Fibroblast of lung (primary cell): ENCODE data around the gene PRICKLE4. TPM values are rescaled to one million over a fixed set of nuclear protein-coding genes. Genes with fewer than 3 reads are reported as not detected.
A peak's percentile ranks its signal among the peaks of the same experiment; 100 is the strongest.
"Not testable (repeated sequence)": the region's sequence is repeated elsewhere in the genome, so short reads cannot be mapped to it uniquely, and the experiment has no call there.

Experiments
- DNase-seq, 2 donors: peaks; one replicate each; pipeline versions ENCODE4 v3.0.0 to v3.0.0-alpha.2; 2010; ENCODE audit warnings: low read depth in 2 of 2
- H2AFZ ChIP-seq: 2 replicates; pipeline ENCODE4 v1.5.1; 2012; ENCODE audit warnings: low read length, control low read depth, inconsistent platforms
- H3K27ac ChIP-seq: 2 replicates; pipeline ENCODE4 v1.5.1; 2011; ENCODE audit warnings: low read length, control low read depth; ENCODE audit not compliant: insufficient read depth
- H3K27me3 ChIP-seq: 2 replicates; pipeline ENCODE4 v1.5.1; 2011; ENCODE audit warnings: mild to moderate bottlenecking, low read length; ENCODE audit not compliant: control insufficient read depth, insufficient read depth
- H3K36me3 ChIP-seq: 2 replicates; pipeline ENCODE4 v1.5.1; 2011; ENCODE audit warnings: low read length; ENCODE audit not compliant: control insufficient read depth, insufficient read depth
- H3K4me1 ChIP-seq: 2 replicates; pipeline ENCODE4 v1.5.1; 2011; ENCODE audit warnings: low read length; ENCODE audit not compliant: control insufficient read depth, insufficient read depth; ENCODE audit errors: extremely low read depth
- H3K4me2 ChIP-seq: 2 replicates; pipeline ENCODE4 v1.5.1; 2011; ENCODE audit warnings: low read length, control low read depth; ENCODE audit not compliant: insufficient read depth; ENCODE audit errors: extremely low read depth
- H3K4me3 ChIP-seq, 4 experiments: fragments of 200-600 bp in 1 of 4; sonication (generic) in 1 of 4; replicated peaks in 1 of 4; 2 replicates each; pipeline ENCODE4 v1.5.1; 2011 to 2016; ENCODE audit warnings: low read length in 4 of 4, low read depth in 3 of 4, mild to moderate bottlenecking in 3 of 4, control low read depth in 2 of 4, inconsistent platforms in 1 of 4, mixed read lengths in 1 of 4; ENCODE audit not compliant: insufficient read depth in 1 of 4; ENCODE audit errors: control extremely low read depth in 1 of 4
- H3K79me2 ChIP-seq: 2 replicates; pipeline ENCODE4 v1.5.1; 2012; ENCODE audit warnings: mild to moderate bottlenecking, low read length, inconsistent platforms; ENCODE audit not compliant: control insufficient read depth, insufficient read depth
- H3K9ac ChIP-seq: 2 replicates; pipeline ENCODE4 v1.5.1; 2011; ENCODE audit warnings: mild to moderate bottlenecking, low read length, control low read depth; ENCODE audit not compliant: insufficient read depth
- H3K9me3 ChIP-seq: 2 replicates; pipeline ENCODE4 v1.5.1; 2012; ENCODE audit warnings: low read depth, low read length; ENCODE audit not compliant: control insufficient read depth, insufficient read depth
- H4K20me1 ChIP-seq: 2 replicates; pipeline ENCODE4 v1.5.1; 2011; ENCODE audit warnings: low read length; ENCODE audit not compliant: control insufficient read depth, insufficient read depth; ENCODE audit errors: extremely low read depth
- CTCF ChIP-seq, 2 donors: IDR thresholded peaks in 1 of 2; conservative IDR thresholded peaks in 1 of 2; 1 replicate in 1 of 2; 2 replicates in 1 of 2; pipeline ENCODE4 v1.5.1; 2011 to 2012; ENCODE audit warnings: low read length in 2 of 2, control low read depth in 1 of 2, inconsistent platforms in 1 of 2, low read depth in 1 of 2, mild to moderate bottlenecking in 1 of 2
- EZH2 ChIP-seq: IDR thresholded peaks from 2 replicates; pipeline ENCODE4 v1.5.1; 2012; ENCODE audit warnings: low read length, control low read depth, mild to moderate bottlenecking; ENCODE audit errors: missing control alignments
- polyA plus RNA-seq, 2 donors: library from polyadenylated mRNA; depleted of rRNA in 1 of 2; stranded (reverse) in 1 of 2; unstranded in 1 of 2; fragments of >200 nt; gene quantifications; 2 replicates each; pipeline ENCODE4 v1.2.1, GENCODE V29; 2011 to 2012; ENCODE audit warnings: missing spikeins in 1 of 2
- total RNA-seq: library from RNA; depleted of rRNA; stranded (reverse); fragments of >200 nt; gene quantifications from 2 replicates; pipeline ENCODE4 v1.2.1, GENCODE V29; 2014

The PRICKLE4 gene
- total and polyA plus RNA-seq, 2 donors (not counting 1 experiment from before 2014, with no cell fraction given), result 0.08 TPM; not detected in 1

GRCh38 chr6:41801380-41801779, 20.8 kb downstream of the PRICKLE4 start:
- no peaks in the 10 kb centered on the region for H3K9me3 ChIP-seq
- DNase-seq, result peak; percentile 19 to 40
- H3K4me2 ChIP-seq, result no peak overlapping the region
- H3K9ac ChIP-seq, result no peak overlapping the region
- peak; percentile 70 to 72 for TF ChIP-seq CTCF (conservative IDR thresholded peaks at IDR 0.05 in 1 of 2, IDR thresholded peaks at IDR 0.05 in 1 of 2; ENCODE audit: low read depth in 1 of 2, low read length in 2 of 2)
- no peak for TF ChIP-seq EZH2
- no peaks in the 10 kb centered on the region for H3K36me3 ChIP-seq
- no peaks in the 10 kb centered on the region for H3K79me2 ChIP-seq
- H3K4me1 ChIP-seq, result no peaks in the 10 kb centered on the region
- no peak overlapping the region for H3K27ac ChIP-seq
- no peaks in the 10 kb centered on the region for H3K27me3 ChIP-seq
- no peaks in the 10 kb centered on the region for H4K20me1 ChIP-seq
- H3K4me3 ChIP-seq, result no peak overlapping the region
- no peak overlapping the region for H2AFZ ChIP-seq

GRCh38 chr6:41805830-41806774, 25.5 kb downstream of the PRICKLE4 start:
- DNase-seq, result no peak
- H4K20me1 ChIP-seq, result no peaks in the 10 kb centered on the region
- TF ChIP-seq CTCF (conservative IDR thresholded peaks at IDR 0.05 in 1 of 2, IDR thresholded peaks at IDR 0.05 in 1 of 2; ENCODE audit: low read depth in 1 of 2, low read length in 2 of 2) (no peak), EZH2 (no peak)

GRCh38 chr6:41811095-41811494, 30.5 kb downstream of the PRICKLE4 start:
- DNase-seq, result no peak
- H3K36me3 ChIP-seq, result no peaks in the 10 kb centered on the region
- no peak overlapping the region for H3K4me2 ChIP-seq
- no peaks in the 10 kb centered on the region for H3K79me2 ChIP-seq
- no peaks in the 10 kb centered on the region for H3K9me3 ChIP-seq
- no peak overlapping the region for H3K4me3 ChIP-seq
- no peak overlapping the region for H3K9ac ChIP-seq
- no peak overlapping the region for H2AFZ ChIP-seq
- no peak overlapping the region for H3K27ac ChIP-seq
- no peak for TF ChIP-seq CTCF (conservative IDR thresholded peaks at IDR 0.05 in 1 of 2, IDR thresholded peaks at IDR 0.05 in 1 of 2; ENCODE audit: low read depth in 1 of 2, low read length in 2 of 2)
- no peak for TF ChIP-seq EZH2
- H3K27me3 ChIP-seq, result no peaks in the 10 kb centered on the region
- H3K4me1 ChIP-seq, result no peaks in the 10 kb centered on the region
- H4K20me1 ChIP-seq, result no peaks in the 10 kb centered on the region

More at GRCh38 chr6:41805830-41806774, 25.5 kb downstream of the PRICKLE4 start:
- H3K27ac ChIP-seq, result no peak overlapping the region
- no peaks in the 10 kb centered on the region for H3K27me3 ChIP-seq
- H3K36me3 ChIP-seq, result no peaks in the 10 kb centered on the region
- H2AFZ ChIP-seq, result no peak overlapping the region
- no peak overlapping the region for H3K4me2 ChIP-seq
- H3K9ac ChIP-seq, result no peak overlapping the region
- no peaks in the 10 kb centered on the region for H3K9me3 ChIP-seq
- no peaks in the 10 kb centered on the region for H3K4me1 ChIP-seq
- H3K79me2 ChIP-seq, result no peaks in the 10 kb centered on the region
- no peak overlapping the region for H3K4me3 ChIP-seq

DNA sequence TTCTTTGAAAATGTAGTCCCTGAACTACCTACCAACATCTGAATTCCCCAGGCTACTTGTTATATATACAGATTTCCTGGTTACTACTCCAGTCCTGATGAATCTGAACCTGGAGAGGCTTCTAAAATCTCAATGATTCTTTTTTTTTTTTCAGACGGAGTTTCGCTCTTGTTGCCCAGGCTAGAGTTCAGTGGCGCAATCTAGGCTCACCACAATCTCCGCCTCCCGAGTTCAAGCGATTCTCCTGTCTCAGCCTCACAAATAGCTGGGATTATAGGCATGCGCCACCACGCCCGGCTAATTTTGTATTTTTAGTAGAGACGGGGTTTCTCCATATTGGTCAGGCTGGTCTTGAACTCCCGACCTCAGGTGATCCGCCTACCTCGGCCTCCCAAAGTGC, 31.4 kb downstream of the PRICKLE4 start:
- H2AFZ ChIP-seq, H3K4me1 ChIP-seq, H3K27me3 ChIP-seq, H3K4me3 ChIP-seq, H3K79me2 ChIP-seq, H4K20me1 ChIP-seq, H3K9ac ChIP-seq, H3K36me3 ChIP-seq, H3K9me3 ChIP-seq, DNase-seq, H3K4me2 ChIP-seq, H3K27ac ChIP-seq: not testable (repeated sequence)
